ENCODE data around the gene SMAD4.

The SMAD4 gene

GRCh38 chr18:51021226-51021965 is 8.6 kb upstream of the SMAD4 start:
- no peak for DNase-seq (ENCODE audit: low read depth in 2 of 3, low spot score in 2 of 3)

GRCh38 chr18:51025512-51025911 is 4.5 kb upstream of the SMAD4 start:
- no peak for DNase-seq (ENCODE audit: low read depth in 2 of 3, low spot score in 2 of 3)

DNA sequence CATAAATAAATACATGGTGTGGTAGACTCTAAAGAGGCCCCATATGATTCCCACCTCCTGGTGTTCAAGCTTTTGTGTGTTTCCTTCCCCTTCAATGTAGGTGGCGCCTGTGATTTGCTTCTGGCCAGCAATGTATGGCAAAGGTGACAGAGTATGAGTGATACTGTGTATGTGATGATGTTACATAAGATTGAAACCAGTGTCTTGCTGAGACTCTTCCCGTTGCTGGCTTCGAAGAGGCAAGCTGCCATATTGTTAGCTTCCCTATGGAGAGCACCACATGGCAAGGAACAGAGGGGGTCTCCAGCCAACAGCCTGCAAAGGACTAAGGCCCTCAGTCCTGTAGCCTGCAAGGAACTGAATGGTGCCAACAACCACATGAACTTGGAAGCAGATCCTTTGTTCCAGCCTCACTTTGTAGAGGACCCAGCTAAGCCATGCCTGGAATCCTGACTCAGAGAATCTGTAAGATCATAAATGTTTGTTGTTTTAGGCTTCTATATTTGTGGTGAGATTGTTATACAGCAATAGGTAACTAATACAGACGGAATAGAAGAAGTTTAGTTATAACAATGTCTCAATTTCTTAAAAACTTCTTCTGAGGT is 1.7 kb upstream of the SMAD4 start:
- no peak for DNase-seq (ENCODE audit: low read depth in 2 of 3, low spot score in 2 of 3)

DNA sequence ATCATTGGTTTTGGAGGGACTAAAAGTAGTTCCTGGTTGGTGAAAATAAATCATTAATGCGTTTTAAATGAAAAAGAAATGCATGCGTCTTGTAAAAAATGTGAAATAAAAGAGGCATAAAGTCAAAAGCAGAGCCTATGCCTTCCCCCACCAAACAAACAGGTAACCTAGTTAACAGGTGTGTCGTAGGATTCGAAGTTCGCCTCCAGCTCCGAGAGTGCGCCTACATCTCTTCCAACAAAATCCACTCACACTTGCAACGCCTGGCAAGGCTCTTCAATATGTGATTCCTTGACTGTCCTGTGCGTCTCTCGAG is 677 bp upstream of the SMAD4 start:
- no peak for DNase-seq (ENCODE audit: low read depth in 2 of 3, low spot score in 2 of 3)

- DNase-seq (ENCODE audit: low read depth in 2 of 3, low spot score in 2 of 3) = peak in 2 of 3 experiments; percentile 26 to 35
Measured at GRCh38 chr18:51030537-51031258, 685 bp downstream of the SMAD4 start.

- DNase-seq (ENCODE audit: low read depth in 2 of 3, low spot score in 2 of 3) = no peak
Measured at GRCh38 chr18:51032193-51032592, 2.2 kb downstream of the SMAD4 start.

- DNase-seq (ENCODE audit: low read depth in 2 of 3, low spot score in 2 of 3) = no peak
Measured at GRCh38 chr18:51037230-51037629, 7.2 kb downstream of the SMAD4 start.

DNA sequence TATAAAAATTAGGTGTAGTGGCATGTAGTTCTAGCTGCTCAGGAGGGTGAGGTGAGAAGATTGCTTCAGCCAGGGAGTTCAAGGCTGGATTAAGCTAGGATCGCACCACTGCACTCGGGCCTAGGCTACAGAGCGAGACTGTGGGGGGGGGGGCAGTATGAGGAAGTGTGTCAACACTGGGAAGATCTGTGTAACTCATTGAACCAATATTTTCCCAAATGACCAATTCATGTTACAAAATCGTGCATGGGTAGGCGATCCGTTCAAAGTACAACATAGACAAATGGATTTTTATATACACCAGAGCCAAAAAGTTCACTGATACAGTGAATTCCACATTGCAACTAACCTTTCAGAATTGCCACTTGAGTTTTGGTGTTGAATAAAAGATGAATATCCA is 8.1 kb downstream of the SMAD4 start:
- DNase-seq (ENCODE audit: low read depth in 2 of 3, low spot score in 2 of 3) = no peak

DNA sequence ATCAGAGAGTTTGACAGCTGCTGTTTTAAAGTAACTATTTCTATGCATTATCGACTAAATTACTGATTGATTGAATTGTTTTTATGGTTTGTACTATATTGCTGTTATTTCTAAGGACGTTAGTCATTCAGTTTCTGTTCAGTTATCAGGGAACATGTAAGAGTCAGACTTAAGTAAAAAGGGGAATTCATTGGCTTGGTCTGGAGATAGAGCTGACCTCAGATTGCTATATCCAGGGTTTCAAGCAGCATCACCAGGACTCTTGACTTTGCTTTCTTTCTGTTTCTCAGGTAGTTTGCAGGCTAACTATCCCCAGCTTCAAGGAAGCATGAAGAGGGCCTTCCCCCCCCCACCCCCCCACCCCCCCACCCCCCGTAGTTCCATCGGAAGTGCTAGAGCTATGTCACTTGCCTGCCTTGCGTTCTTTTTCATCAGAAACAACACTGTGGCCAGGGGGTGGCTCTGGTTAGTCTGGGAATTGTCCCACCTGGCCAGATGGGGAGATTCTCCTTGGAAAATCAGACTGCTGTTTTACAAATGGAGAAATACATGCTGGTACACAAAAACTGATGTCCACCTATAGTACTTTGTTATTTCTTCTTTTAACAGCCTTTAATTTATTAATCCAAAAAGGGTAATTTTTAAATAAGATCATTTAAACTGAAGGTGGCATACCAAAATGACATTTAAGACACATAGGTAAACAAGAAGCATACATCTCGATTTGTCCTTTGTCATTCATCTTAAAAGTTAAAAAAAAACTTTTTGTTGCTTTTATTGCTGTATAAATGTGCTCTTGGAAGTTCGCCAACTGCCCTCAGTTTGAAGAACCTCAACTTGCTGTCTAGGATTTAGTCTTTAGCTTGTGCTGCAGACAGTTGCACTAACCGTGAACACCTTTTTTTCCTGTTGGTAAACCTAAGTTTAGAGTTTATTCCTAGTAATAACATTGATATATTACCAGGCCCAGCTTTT is 9.4 kb downstream of the SMAD4 start:
- DNase-seq (ENCODE audit: low read depth in 2 of 3, low spot score in 2 of 3) = no peak

DNA sequence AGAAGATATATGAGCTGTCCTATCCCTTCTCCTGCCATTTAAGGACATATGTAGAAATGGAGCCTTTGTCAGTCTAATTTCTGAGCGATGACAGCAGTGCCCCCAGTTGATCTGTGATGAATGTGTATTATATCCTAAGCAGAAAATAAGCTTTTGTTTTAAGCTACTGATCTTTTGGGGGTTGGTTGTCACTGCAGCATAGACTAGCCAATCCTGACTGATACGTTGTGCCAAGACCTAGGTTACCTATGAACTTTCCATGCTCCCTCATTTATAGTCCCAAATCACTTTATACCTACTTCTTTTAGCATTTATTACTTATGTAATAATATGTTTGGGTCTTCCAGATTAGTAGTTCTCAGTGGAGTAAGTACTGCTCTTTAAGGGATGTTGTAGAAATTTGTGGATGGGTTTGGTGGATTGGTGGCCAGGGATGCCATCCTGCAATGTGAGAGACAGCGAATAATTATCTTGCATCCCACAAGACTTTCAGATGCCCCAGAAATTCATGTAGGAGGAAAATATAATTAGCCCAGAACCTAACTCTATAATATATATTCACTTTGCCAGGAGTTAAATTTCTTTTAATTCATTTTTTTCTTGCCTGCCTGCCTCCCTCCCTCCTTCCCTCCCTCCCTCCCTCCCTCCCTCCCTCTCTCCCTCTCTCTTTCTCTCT is 11.8 kb downstream of the SMAD4 start:
- no peak for DNase-seq (ENCODE audit: low read depth in 2 of 3, low spot score in 2 of 3)

DNA sequence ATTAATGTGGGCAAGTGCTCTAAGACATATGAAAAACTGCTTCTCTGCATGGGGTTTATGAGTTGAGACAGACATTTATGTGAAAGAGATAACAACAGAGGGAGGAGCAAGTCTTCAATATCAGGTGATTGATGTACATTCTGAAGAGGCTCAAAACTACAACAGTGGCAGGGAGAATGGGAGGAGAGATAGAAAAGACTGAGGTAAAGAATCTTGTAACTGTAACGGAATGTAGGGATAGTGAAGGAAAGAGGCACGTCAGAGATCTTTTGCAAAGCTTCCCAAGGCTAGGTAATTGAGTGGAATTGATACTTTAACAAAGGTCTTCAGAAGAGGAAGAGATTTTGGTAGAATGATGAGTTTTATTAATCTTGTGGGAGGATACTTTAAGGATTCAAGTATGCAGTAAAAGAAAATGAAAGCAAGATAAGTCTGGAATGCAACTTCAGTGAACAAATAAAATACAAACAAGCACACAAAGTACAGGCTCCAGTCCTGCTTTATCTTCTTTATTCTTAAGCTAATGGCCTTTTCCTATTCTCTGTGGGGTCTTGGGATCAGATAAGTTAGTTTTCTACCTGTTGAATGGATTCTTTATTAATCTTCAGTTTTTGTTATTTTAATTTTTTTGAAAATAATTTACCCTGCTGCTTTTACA is 15.0 kb downstream of the SMAD4 start:
- DNase-seq (ENCODE audit: low read depth in 2 of 3, low spot score in 2 of 3) = no peak

DNA sequence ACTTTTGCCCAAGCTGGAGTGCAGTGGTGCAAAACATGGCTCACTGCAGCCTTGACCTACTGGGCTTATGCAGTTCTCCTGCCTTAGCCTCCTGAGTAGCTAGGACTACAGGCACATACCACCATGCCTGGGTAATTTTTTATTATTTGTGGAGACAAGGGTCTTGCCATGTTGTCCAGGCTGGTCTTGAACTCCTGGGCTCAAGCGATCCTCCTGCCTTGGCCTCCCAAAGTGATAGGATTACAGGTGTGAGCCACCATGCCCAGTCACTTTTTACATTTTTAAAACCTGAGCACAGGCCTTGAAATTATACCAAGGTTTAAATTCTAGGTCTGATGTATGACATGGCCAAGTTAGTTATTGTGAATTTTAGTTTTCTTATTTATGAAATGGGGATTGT is 18.2 kb downstream of the SMAD4 start:
- no peak for DNase-seq (ENCODE audit: low read depth in 2 of 3, low spot score in 2 of 3)

- no peak for DNase-seq (ENCODE audit: low read depth in 2 of 3, low spot score in 2 of 3)
Measured at GRCh38 chr18:51049137-51049536, 19.1 kb downstream of the SMAD4 start.

DNA sequence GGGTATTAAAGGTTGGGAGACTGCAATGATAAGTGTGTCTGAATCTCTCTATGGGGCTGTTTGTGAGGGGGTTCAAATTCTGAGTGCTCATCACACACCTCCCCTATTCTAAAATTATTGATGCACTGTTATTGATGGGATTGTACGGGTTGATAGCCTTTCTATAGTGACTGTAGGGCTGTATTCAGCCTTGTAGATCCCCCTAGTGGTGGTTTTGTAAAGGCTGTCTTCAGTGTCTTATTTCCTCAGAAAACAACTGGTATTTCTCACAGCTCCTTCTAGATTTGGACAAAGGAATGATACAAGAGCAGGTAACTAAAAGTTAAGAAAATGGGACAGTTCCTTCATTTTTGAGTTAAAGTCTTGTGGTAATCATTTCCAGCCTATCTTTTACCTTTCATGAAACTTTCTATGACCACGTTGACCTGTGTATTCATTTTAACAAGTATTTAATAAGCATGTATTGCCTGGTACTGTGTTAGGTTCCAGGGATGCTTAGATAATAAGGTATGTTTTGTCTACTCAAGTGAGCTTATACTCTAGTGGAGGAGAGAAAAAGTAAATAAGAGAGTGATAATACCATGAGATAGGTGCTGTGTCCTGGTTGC is 21.2 kb downstream of the SMAD4 start:
- no peak for DNase-seq (ENCODE audit: low read depth in 2 of 3, low spot score in 2 of 3)

- DNase-seq (ENCODE audit: low read depth in 2 of 3, low spot score in 2 of 3) = no peak
Measured at GRCh38 chr18:51053814-51054213, 23.8 kb downstream of the SMAD4 start.

DNA sequence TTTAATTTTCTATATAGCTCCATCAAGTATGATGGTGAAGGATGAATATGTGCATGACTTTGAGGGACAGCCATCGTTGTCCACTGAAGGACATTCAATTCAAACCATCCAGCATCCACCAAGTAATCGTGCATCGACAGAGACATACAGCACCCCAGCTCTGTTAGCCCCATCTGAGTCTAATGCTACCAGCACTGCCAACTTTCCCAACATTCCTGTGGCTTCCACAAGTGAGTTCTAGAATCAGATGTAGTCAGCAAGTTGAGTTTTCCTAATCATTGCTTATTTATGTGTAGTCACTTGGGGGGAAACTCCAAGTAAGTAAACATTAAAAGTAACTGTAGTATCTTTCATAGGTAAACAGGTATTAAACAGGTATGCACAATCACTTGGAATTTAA is 24.8 kb downstream of the SMAD4 start:
- no peak for DNase-seq (ENCODE audit: low read depth in 2 of 3, low spot score in 2 of 3)

DNA sequence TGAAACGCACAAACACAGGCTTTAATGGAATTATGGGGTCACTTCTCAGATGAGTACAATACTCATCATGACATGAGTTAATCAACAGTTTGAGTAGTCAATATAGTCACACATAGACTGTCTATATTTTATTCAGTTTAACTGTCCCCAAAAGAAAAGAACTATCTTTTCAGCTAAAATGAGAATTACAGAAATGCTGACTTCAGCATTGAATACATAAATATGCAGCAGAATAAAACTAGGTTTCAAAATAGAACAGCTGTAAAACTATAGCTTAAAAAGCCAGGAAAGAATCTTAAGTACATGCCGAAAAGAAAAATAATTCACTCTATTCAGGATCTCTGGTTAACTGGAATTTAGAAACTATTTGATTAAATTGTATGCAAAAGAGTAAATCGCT is 30.0 kb downstream of the SMAD4 start:
- DNase-seq (ENCODE audit: low read depth in 2 of 3, low spot score in 2 of 3) = no peak

GRCh38 chr18:51064256-51064655 is 34.2 kb downstream of the SMAD4 start:
- DNase-seq (ENCODE audit: low read depth in 2 of 3, low spot score in 2 of 3) = no peak

DNA sequence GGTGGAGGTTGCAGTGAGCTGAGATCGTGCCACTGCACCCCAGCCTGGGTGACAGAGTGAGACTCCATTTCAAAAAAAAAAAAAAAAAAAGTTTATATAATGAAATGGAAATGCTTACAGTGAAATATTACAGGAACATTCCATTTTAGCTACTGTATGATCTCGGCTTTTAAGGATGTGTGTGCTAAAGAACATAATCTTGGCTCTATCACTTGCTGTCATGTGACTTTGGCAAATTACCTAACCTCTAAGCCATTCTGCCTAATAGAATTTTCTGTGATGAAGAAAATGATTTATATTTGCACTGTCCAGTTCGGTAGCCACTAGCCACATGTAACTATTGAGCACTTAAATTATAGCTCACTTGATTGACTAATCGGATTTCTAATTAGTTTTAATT is 36.3 kb downstream of the SMAD4 start:
- no peak for DNase-seq (ENCODE audit: low read depth in 2 of 3, low spot score in 2 of 3)

DNA sequence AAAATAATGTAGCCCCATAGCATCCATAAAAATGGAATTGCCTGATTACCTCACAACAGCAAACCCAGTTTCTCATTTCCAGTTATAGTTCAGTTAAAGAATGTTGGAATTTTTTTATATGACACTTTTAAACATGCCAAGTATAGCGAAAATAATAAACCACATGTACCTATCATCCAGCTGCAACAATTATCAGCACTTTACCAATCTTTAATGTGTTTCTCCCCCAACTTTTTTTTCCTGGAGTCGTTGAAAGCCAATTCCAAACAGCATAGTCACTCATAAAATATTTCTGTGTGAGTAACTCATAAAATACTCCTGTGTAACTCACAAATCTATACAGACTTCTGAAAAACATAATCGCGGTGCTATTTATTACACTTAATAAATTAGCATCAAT is 38.1 kb downstream of the SMAD4 start:
- DNase-seq (ENCODE audit: low read depth in 2 of 3, low spot score in 2 of 3) = no peak
